DMS114 treated with DMSO at 0.1 percent for 48 hours (cell line): ENCODE data around the gene PLCL2.

Experiments used
- DNase-seq: peaks from one replicate; lab custom pipeline; 2025; ENCODE audit not compliant: unreplicated experiment; lab: John Stamatoyannopoulos, UW

The PLCL2 gene

DNA sequence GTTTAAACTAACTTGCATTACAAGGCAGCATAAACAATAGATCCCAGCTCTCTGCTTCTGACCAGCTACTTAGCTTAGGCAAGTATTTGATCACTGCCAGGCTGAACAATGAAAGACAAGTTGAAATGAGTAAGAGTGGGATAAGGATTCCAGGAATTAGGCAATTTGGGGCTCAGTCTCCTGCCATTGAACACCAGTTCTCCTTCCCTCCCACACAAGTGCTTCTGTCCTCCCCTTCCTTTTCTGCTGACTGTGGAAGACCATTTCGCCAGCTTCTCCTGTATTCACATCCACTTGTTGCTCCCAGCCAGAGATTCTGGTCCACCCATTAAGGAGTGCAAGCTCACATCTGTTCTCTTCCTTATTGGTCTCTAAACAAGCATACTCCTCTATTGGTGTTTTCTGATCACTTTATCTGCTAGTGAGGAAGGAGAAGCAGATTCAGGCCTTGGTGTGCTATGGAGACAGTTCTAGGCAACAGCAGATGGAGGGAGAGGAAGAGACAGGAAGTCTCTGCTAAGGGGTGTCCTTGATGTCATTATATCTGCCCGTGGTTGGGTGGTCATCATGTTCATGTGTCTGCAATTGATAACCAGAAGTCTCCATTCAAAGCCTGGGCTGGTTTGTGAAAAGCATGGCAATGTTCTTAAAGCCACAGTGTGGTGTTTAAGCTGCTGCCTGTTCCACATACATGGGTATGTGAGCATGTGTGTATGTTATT lies 121.5 kb downstream of the PLCL2 start:
- DNase-seq, result no peak

DNA sequence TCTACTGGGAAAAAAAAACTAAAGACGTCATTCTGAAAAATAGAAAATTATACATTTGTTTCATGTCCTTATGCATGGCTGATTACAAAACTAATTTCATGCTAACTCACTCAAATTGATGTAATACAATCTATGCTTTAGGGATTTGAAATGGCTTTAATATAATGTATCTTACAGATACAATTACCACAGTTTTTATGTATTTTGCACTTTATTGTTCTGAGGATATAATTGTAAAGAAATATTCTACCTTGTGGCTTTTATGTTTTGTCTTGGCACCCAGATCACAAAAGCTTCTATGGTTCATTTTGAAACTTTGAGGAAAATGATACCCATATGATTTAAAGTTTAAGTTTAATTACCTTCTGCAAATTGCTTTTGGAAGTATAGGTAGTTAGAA lies 122.5 kb downstream of the PLCL2 start:
- DNase-seq, result no peak

DNA sequence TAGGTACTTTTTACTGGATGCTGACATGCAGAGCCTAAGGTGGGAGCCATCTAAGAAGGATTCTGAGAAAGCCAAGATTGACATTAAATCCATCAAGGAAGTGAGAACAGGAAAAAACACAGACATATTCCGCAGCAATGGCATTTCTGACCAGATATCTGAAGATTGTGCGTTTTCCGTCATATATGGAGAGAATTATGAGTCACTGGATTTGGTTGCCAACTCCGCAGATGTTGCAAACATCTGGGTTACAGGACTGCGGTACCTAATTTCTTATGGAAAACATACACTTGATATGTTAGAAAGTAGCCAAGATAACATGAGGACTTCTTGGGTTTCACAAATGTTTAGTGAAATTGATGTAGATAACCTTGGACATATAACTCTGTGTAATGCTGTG lies 125.1 kb downstream of the PLCL2 start:
- no peak for DNase-seq

DNA sequence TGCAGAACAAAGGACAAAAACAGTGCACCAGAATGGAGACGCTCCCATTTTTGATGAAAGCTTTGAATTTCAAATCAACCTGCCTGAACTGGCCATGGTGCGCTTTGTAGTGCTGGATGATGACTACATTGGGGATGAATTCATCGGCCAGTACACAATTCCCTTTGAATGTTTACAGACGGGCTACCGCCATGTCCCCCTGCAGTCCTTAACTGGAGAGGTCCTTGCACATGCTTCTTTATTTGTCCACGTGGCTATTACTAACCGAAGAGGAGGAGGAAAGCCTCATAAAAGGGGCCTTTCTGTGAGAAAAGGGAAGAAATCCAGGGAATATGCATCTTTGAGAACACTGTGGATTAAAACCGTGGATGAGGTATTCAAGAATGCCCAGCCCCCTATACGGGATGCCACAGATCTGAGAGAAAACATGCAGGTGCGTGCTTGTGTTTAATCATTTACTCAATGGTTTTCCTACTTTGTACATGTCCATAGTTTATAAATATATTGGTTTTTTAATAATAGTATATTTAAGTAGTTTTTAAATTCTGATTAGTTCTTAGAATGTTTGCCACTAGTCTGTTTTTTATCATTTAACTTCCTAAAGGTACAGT lies 127.1 kb downstream of the PLCL2 start:
- DNase-seq, result no peak

DNA sequence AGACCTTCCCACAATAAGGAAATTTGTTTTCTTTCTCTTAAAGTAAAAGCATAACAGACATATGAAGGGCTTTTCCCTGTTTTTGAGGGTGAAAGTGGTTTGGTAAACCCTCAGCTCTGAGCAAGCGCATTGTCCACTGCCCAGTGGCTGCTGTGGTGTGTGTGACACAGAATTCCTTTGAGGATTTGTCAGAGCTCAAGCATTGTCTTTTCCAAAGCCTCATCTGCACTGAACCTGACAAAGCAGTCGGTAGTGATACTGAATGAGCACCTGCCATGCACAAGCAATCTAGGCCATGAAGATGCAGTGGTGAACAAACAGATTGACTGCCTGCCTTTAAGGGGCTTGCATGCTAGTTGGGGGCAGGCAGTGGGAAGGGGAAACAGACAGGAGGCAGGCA lies 128.3 kb downstream of the PLCL2 start:
- no peak for DNase-seq

DNA sequence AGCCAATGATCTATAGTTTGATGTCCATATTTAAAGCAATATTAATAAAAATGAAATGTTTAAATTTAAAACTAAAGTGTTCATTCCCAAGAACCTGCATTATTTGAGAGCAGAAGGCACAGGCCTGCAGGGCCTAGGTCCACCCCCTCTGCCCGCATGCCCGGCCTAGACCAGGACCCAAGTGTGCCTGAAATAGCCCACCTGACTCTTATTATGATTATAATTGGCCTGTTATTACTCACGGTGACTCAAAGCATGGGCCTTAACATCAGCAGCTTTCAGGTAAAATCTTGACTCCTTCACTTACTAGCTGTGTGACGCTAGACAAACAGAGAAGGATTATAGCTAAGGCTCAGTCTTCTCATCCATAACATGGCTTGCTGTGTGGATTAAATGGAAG lies 128.8 kb downstream of the PLCL2 start:
- no peak for DNase-seq

DNA sequence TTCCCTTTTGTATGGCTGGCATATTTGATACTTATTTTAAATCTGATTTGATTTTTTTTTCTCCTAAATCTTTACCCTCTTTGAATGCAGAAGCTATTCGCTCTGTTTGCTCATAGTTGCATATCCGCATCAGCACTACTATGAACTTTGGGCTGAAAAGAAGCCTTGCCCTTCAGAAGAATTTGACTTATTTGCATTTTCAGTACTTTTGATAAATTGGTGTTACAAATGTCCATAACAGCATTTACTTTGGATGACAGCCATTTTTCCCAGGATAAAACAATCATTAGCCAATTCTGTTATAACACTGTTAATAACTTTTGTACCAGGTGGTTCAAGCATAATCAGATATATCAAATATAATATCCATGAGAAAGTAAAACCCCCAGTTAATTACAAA lies 129.5 kb downstream of the PLCL2 start:
- no peak for DNase-seq

DNA sequence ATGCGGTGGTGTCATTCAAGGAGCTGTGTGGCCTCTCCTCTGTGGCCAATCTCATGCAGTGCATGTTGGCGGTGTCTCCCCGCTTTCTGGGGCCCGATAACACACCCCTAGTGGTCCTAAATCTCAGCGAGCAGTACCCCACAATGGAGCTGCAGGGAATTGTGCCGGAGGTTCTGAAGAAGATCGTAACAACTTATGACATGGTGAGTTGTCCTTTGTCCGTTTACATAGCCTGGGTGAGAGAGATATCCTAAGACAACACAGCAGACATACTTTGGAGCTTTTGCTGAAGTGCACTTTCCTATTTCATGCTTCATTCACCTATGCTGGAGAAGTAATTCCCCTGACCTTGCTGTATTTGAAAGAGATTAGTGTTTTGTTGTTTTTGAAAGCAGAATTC lies 130.0 kb downstream of the PLCL2 start:
- no peak for DNase-seq

DNA sequence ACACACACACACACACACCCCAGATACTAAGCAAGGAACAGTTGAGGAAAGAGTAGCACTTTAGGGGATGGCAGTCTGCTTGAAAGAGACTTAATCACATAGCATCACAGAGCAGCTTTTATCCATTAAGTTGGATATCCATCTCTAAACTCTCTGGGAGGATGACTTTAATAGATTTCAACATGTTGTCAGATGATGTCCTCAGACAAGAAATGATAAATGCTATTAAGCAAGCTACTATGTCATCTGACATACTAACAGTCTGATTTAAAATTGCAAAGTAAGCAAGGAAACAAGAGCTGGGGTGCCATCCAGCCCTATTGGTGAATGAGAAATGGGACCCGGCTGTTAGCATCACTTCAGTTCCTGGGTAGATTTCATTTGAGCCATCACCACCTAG lies 136.9 kb downstream of the PLCL2 start:
- DNase-seq, result no peak

DNA sequence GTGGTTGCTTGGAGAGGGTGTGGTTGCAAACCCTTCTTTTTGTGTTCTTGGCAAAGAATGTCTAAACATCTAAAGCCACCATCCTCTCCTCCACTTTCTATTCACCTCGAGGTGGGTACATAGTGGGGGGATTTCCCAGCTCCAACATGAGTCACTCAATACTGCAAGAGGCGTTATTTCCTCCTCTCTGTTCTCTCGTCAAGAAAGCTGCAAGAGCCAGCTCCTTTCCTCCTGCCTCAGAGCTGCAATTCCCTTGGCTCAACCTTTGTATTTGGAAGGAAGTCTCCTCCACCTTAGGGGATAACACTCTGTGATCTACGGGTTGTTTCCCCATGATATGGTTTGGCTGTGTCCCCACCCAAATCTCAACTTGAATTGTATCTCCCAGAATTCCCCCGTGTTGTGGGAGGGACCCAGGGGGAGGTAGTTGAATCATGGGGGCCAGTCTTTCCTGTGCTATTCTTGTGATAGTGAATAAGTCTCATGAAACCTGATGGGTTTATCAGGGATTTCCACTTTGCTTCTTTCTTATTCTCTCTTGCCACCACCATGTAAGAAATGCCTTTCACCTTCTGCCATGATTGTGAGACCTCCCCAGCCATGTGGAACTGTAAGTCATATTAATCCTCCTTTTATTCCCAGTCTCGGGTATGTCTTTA lies 138.4 kb downstream of the PLCL2 start:
- no peak for DNase-seq

DNA sequence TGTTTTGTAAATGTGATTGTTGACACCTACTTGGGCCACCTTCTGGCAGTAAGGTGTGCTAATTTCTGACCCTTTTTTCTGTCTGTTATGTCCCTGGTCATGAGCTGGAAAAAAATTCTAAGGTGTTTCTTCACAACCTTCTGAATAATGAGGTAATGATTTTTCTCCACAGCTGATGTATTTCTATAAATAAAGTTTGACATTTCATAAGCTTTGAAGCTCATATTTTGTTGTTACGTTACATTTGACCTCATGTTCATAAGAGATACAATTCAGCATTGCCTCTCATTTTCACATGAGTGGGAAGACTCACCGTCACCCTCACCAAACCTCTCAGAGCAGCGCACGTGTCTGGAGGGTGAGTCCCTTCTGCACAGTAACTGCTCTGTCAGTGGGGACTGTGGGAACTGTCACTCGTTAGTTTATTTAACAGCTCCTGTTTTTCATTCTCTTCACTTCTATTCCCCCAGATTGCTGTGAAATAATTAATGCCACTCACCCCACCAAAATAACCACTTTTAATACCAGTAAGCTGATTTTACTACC lies 140.9 kb downstream of the PLCL2 start:
- DNase-seq, result no peak

DNA sequence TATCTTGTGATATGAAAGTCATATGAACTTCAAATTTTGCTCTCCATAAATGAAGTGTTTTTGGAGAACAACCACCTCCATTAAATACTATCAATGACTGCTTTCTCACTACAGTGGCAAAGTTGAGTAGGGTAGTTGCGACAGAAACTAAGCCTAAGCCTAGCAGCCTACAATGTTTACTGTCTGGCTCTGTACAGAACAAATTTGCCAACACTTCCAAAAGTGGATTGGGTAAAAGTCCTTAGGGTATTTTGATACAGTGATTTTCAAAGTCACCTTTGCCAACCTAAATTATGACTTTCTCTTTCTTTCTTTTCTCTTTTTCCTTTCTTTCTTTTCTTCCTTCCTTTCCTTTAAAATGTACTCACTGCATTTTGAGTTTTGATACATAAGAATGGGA lies 142.6 kb downstream of the PLCL2 start:
- no peak for DNase-seq

DNA sequence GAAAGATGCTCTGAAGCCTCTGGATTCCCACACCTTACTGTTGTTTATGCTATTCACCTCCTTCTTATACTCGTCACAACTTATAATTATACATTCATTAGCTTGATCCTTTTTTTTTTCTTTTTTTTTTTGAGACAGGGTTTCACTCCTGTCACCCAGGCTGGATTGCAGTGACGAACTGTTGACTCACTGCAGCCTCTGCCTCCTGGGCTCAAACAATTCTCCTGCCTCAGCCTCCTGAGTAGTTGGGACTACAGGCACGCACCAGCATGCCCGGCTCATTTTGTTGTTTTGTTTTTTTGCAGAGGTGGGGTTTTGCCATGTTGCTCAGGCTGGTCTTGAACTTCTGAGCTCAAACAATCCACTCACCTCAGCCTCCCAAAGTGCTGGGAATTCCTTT lies 143.6 kb downstream of the PLCL2 start:
- DNase-seq, result no peak

DNA sequence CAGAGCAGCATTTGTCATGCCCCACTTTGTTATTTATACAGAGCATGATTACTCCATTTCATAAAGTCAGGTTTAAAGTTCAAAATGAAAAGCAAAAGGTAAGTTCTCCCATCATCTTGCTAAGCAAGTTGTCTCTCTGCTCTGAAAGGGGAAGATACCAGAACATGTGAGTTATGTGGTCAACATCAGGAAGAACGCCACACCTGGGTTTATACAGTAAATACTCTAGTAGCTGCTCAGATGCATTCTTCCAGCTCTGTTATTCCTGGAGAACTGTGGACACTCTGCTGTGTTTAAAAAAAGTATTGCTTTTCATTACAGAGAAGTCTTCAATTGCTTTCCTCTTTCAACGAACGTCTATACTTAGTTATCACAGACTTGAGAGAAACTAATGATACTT lies 145.7 kb downstream of the PLCL2 start:
- DNase-seq, result no peak

DNA sequence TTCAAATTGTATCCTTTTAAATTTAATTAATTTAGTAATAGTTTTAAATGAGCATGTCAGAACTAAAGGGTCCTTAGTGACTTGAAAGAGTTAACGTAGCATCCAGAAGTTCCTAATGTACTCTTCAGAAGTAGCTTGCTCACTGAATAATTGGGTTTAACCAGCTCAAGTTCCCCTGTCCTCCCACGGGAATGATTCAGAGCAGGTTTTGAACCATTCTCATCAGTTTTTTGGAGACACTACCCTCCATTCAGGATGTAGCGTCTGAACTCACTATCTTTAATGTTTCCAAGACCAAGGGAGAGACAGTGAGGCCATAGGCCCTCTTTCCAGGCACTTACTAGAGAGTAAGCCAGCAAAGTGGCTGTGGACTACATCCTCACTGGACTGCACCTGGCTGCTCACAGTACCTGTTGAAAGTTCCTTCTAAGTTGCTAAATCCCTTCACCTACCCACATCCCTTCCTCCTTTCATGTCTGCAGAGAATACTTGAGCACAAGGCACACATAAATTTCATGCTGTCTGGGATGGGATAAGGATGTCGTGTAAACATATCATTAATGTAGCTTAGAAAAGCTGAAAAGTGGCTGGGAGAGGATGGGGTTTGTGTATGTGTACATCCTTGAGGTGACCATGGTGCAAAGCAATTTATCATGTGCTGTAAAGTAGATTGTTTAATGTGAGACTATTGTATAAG lies 146.3 kb downstream of the PLCL2 start:
- DNase-seq, result no peak

DNA sequence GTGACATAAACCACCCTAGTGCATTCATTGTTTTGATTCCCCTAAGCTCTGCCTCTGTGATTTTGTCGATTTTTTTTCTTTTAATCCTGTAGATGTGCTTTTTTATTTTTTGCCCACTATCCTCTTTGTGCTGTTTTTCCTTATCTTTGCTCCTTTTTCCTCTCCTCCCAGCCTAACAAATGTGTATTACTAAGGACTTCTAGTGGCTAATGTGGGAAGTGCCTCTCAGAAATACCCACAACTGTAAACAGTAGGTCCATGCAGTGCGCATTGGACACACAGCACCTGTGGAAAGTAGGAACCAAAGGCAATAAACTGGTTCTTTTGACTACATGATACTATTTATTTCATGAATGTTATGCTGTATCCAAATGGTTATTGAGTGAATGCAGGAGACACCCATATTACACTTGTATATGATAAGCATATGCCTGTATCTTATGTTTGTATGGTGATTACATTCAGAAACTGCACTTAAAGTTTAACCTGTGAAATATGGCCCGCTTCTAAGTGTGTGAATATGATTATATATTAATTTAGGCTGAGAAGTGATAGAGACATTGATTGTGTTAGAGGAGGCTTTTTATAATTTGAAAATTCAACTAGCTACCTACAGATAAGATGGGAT lies 147.8 kb downstream of the PLCL2 start:
- DNase-seq, result peak; percentile 33

DNA sequence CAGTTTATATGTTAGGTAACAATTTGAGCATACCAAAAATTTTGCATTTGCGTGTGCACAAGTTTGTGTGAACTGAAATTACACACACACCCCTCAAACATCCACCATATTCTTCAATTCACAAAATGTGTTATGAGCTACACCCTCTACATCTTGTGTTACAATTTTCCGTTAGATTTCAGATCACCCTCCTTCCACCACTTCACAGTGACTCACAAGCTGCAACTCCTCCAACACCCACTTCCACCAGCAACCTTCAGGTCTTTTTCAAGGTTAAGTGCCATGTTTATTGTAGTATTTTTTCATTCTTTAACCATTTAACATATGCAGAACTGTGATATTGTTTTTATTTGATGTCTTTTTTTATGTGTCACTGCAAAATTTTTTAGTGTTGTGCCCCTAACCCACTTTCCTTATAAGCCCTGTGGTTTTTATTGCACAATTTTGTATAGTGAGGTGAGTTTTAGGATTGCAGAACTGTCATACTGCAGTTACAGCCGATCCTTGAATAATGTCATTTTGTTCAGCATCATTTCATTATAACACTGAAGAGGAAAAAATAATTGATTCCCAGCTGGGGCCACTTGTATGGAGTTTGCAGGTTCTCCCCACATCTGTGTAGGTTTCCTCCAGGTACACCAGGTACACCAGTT lies 148.9 kb downstream of the PLCL2 start:
- no peak for DNase-seq

DNA sequence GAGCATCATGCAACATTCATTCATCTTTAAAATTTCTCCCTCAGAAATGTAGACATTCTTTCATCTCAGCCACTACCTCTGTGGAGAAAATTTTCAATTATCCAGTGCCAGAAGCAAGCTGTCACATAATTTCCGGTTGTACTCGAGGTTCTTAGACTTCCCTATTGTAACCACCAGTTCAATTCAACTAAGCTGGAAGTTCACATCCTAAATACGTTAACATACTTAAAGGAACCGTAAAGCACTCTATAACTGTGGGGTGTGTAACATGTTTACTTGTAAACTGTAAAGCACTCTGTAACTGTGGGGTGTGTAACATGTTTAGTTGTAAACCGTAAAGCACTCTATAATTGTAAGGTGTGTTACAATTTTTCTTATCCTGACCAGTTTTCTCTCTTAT lies 150.3 kb downstream of the PLCL2 start:
- DNase-seq, result no peak

DNA sequence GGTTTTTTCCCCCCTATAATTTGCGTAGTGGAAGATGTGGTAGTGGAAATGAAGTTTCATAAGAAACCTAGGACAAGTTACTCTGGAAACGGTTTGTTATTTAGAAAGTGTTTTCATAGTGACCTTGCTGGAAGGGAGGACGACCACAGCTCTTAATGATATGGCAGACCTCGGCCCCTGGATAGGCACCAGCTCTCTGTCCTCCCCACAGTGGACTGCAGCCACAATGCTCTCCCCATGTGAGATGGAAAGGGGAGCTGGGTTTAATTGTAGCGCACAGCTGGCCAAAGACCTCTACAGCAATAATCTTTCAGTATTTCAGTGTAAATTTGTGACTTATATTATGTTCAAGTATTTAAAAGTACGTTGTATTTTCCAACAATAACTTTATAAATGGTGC lies 151.2 kb downstream of the PLCL2 start:
- no peak for DNase-seq

DNA sequence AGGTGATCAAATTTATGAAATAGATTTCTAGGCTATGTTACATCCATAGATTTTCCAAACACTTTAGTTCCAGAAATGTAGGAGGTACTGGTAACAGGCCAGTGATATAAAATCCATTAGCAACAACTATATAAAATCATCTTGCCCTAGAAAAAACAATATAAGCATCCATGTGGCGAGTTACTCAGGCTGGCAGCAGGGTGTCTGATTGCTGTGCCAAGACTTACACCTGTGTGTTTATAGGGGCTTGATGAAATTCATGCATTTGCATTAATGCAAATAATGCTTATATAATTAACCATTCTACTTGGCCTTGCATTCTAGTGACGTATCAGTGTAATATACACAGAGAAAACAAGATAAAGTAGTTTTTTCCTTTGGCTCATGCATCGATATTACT lies 153.4 kb downstream of the PLCL2 start:
- DNase-seq, result no peak
